Prostate gland (tissue), 2 donors: ENCODE results near the gene KANSL3. TPM values are rescaled to one million over a fixed set of nuclear protein-coding genes. Genes with fewer than 3 reads are reported as not detected.

Experiments
- DNase-seq: peaks from one replicate; pipeline ENCODE4 v3.0.0-alpha.2; 2019; ENCODE audit warnings: low spot score
- H3K27ac ChIP-seq, 2 donors: fragments of 200-600 bp; sonication (generic); 2 replicates each; pipeline ENCODE4 v1.5.1; 2017 to 2019
- H3K27me3 ChIP-seq: fragments of 200-600 bp; sonication (generic); replicated peaks from 2 replicates; pipeline ENCODE4 v1.5.1; 2019; ENCODE audit not compliant: insufficient read depth
- H3K36me3 ChIP-seq, 2 donors: fragments of 200-600 bp; sonication (generic); 1 replicate in 1 of 2; 2 replicates in 1 of 2; pipeline versions ENCODE4 v1.5.1 to v1.8.1; 2017 to 2019
- H3K4me1 ChIP-seq: fragments of 200-600 bp; sonication (generic); replicated peaks from 2 replicates; pipeline ENCODE4 v1.5.1; 2019
- H3K4me3 ChIP-seq, 2 donors: fragments of 200-600 bp; sonication (generic); 2 replicates each; pipeline ENCODE4 v1.5.1; 2017 to 2019
- H3K9me3 ChIP-seq: fragments of 200-600 bp; sonication (generic); 2 replicates; pipeline ENCODE4 v1.5.1; 2017
- POLR2A ChIP-seq: fragments of 450-650 bp; IDR thresholded peaks from one replicate; pipeline ENCODE4 v1.6.1; 2016; ENCODE audit warnings: antibody characterized with exemption, mild to moderate bottlenecking
- POLR2AphosphoS5 ChIP-seq: sonication (generic); formaldehyde crosslinking; IDR thresholded peaks from one replicate; pipeline ENCODE4 v1.6.1; 2017; ENCODE audit warnings: antibody characterized with exemption
- WGBS: methylation state at CpG from one replicate; pipeline ENCODE4 v1.1.5; 2018; 5-methylcytosine and 5-hydroxymethylcytosine counted together
- intact Hi-C: fragments of 100-400 bp; cut with DNase I; formaldehyde crosslinking; loops from one replicate; pipeline ENCODE4 v1.14.2; 2022
- total RNA-seq, 2 donors: library from RNA; depleted of rRNA; stranded (reverse); fragments of >200 nt; gene quantifications; one replicate each; pipeline ENCODE4 v1.1.0, GENCODE V29; 2016
- TF ChIP-seq, protein P1 (sequence below), 4 experiments: fragments of 200-600 bp in 2 of 4; fragments of 450-650 bp in 2 of 4; sonication (generic) in 2 of 4; IDR thresholded peaks; 1 replicate in 3 of 4; 2 replicates in 1 of 4; pipeline ENCODE4 v1.5.1; 2016 to 2019; ENCODE audit warnings: antibody characterized with exemption in 4 of 4, mild to moderate bottlenecking in 2 of 4, moderate library complexity in 2 of 4

KANSL3 gene
- total RNA-seq, 2 donors from 2014 or later: 41.3 to 70.0 TPM

GRCh38 chr2:96594691-96595152, 43.4 kb downstream of the KANSL3 start:
- Histone ChIP-seq H3K9me3 (no peaks in the 10 kb centered on the region), H3K27me3 (no peaks in the 10 kb centered on the region), H3K27ac (no peak overlapping the region), H3K36me3 (peaks cover 0 to 18% of the 10 kb centered on the region in 2 donors), H3K4me1 (no peaks in the 10 kb centered on the region), H3K4me3 (no peak overlapping the region)
- intact Hi-C loops: no loop called here
- TF ChIP-seq, protein P1, sequence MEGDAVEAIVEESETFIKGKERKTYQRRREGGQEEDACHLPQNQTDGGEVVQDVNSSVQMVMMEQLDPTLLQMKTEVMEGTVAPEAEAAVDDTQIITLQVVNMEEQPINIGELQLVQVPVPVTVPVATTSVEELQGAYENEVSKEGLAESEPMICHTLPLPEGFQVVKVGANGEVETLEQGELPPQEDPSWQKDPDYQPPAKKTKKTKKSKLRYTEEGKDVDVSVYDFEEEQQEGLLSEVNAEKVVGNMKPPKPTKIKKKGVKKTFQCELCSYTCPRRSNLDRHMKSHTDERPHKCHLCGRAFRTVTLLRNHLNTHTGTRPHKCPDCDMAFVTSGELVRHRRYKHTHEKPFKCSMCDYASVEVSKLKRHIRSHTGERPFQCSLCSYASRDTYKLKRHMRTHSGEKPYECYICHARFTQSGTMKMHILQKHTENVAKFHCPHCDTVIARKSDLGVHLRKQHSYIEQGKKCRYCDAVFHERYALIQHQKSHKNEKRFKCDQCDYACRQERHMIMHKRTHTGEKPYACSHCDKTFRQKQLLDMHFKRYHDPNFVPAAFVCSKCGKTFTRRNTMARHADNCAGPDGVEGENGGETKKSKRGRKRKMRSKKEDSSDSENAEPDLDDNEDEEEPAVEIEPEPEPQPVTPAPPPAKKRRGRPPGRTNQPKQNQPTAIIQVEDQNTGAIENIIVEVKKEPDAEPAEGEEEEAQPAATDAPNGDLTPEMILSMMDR (IDR thresholded peaks at IDR 0.05): no peak
- TF ChIP-seq POLR2A (no peak), POLR2AphosphoS5 (no peak)
- DNase-seq: no peak
- 91% methylated on average over 5 of the region's 5 CpGs for WGBS

GRCh38 chr2:96594282-96594681, 43.8 kb downstream of the KANSL3 start:
- no peak for DNase-seq
- Histone ChIP-seq H3K36me3 (peaks cover 0 to 18% of the 10 kb centered on the region in 2 donors), H3K27me3 (no peaks in the 10 kb centered on the region), H3K9me3 (no peaks in the 10 kb centered on the region), H3K4me3 (no peak overlapping the region), H3K4me1 (no peaks in the 10 kb centered on the region), H3K27ac (no peak overlapping the region)
- 93% methylated on average over 3 of the region's 3 CpGs for WGBS
- intact Hi-C loops: no loop called here
- TF ChIP-seq POLR2A (no peak), POLR2AphosphoS5 (no peak)
- TF ChIP-seq, protein P1 (IDR thresholded peaks at IDR 0.05): no peak

DNA sequence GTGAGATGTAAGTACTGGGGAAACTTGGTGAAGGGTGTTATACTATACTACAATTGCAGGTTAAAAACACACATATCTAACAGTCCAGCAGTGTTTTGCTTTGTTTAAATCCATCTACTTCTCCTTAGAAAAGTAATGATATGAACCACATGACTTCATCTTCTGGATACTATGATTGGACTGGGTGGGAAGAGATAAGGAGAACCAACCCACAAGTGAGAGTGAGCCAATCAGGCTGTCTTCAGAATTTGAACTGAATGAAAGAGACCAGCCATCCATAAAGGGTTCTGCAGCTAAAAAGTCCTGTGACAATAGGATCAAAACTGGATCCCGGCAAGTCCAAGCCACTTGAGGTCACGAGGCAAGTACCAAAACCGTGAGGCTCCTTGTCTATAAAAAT, 46.6 kb downstream of the KANSL3 start:
- WGBS: 90% methylated on average over 3 of the region's 3 CpGs
- intact Hi-C loops: no loop called here
- TF ChIP-seq, protein P1 (IDR thresholded peaks at IDR 0.05): no peak
- TF ChIP-seq POLR2AphosphoS5 (no peak), POLR2A (no peak)

DNA sequence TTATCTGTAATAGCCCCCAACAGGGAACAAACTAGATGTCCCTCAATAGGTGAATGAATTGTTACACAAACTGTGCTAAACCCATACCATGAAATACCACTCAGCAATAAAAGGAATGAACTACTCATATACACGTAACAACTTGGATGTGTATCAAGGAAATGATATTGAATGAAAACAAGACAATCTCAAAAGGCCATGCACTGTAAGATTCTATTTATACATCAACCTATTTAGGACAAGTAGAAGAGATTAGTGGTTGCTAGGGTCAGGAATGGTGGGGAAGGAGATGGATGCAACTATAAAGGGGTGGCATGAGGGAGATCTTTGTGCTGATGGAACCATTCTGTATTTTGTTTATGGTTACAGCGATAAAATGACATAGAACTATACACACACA, 47.1 kb downstream of the KANSL3 start:
- Histone ChIP-seq H3K9me3 (no peaks in the 10 kb centered on the region), H3K4me3 (no peak overlapping the region), H3K27ac (no peak overlapping the region), H3K4me1 (no peaks in the 10 kb centered on the region), H3K27me3 (no peaks in the 10 kb centered on the region), H3K36me3 (peaks cover 0 to 18% of the 10 kb centered on the region in 2 donors)
- TF ChIP-seq POLR2AphosphoS5 (no peak), POLR2A (no peak)
- TF ChIP-seq, protein P1 (IDR thresholded peaks at IDR 0.05): no peak
- no peak for DNase-seq
- intact Hi-C loops: no loop called here
- 81% methylated on average over 2 of the region's 2 CpGs for WGBS

More for the DNA sequence above, 46.6 kb downstream of the KANSL3 start:
- Histone ChIP-seq H3K36me3 (peaks cover 0 to 18% of the 10 kb centered on the region in 2 donors), H3K27me3 (no peaks in the 10 kb centered on the region), H3K27ac (no peak overlapping the region), H3K4me1 (no peaks in the 10 kb centered on the region), H3K9me3 (no peaks in the 10 kb centered on the region), H3K4me3 (no peak overlapping the region)
- DNase-seq: no peak

GRCh38 chr2:96587843-96588242, 50.3 kb downstream of the KANSL3 start:
- intact Hi-C loops: no loop called here
- Histone ChIP-seq H3K4me3 (no peak overlapping the region), H3K4me1 (no peaks in the 10 kb centered on the region), H3K27ac (no peak overlapping the region), H3K9me3 (no peaks in the 10 kb centered on the region), H3K27me3 (no peaks in the 10 kb centered on the region), H3K36me3 (no peaks in the 10 kb centered on the region)
- TF ChIP-seq POLR2AphosphoS5 (no peak), POLR2A (no peak)
- TF ChIP-seq, protein P1 (IDR thresholded peaks at IDR 0.05): no peak
- 93% methylated on average over 1 of the region's 1 CpG for WGBS
- no peak for DNase-seq
